ENCODE results near the gene YBX3. TPM values are rescaled to one million over a fixed set of nuclear protein-coding genes. Genes with fewer than 3 reads are reported as not detected.
"Not testable (repeated sequence)": the region's sequence is repeated elsewhere in the genome, so short reads cannot be mapped to it uniquely, and the experiment has no call there.

Gene YBX3
- total RNA-seq, 6 donors from 2014 or later = 216 to 360 (median 287) TPM

DNA sequence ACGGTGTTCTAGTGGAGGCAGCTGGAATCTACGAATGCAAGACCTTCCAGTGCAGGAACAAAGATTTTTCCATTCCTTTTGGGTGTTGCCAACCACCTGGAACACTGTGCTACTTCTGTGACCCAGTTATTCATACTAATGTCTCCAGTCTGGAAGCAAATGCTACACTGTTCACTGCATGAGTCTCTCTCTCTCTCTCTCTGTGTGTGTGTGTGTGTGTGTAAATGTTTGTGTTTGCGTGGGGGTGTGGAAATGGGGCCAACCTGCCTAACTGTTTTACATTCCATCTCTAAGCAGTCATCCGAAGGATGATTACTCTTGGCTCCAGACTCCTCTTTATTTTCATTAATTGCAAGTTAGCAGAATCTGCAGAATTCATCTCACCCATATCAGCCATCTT, 29.9 kb upstream of the YBX3 start:
- H3K4me3 ChIP-seq = no peak overlapping the region
- ATAC-seq (ENCODE audit: low FRiP score in 2 of 2) = peak in 1 of 2 donors; percentile 65
- DNase-seq = no peak
- peaks cover 8 to 16% (median 13%) of the 10 kb centered on the region in 4 donors for H3K9me3 ChIP-seq
- TF ChIP-seq POLR2AphosphoS5 (IDR thresholded peaks at IDR 0.05) (no peak), POLR2A (IDR thresholded peaks at IDR 0.05) (no peak), EP300 (IDR thresholded peaks at IDR 0.05) (no peak)
- TF ChIP-seq, protein P1, sequence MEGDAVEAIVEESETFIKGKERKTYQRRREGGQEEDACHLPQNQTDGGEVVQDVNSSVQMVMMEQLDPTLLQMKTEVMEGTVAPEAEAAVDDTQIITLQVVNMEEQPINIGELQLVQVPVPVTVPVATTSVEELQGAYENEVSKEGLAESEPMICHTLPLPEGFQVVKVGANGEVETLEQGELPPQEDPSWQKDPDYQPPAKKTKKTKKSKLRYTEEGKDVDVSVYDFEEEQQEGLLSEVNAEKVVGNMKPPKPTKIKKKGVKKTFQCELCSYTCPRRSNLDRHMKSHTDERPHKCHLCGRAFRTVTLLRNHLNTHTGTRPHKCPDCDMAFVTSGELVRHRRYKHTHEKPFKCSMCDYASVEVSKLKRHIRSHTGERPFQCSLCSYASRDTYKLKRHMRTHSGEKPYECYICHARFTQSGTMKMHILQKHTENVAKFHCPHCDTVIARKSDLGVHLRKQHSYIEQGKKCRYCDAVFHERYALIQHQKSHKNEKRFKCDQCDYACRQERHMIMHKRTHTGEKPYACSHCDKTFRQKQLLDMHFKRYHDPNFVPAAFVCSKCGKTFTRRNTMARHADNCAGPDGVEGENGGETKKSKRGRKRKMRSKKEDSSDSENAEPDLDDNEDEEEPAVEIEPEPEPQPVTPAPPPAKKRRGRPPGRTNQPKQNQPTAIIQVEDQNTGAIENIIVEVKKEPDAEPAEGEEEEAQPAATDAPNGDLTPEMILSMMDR (IDR thresholded peaks at IDR 0.05) = no peak
- peaks cover 0 to 14% (median 8%) of the 10 kb centered on the region in 4 donors for H3K4me1 ChIP-seq
- WGBS, 2 donors = 39 to 52% methylated on average over 4 of the region's 4 CpGs
- no peaks in the 10 kb centered on the region for H3K36me3 ChIP-seq
- no peak overlapping the region for H3K27ac ChIP-seq
- H3K27me3 ChIP-seq = no peaks in the 10 kb centered on the region

DNA sequence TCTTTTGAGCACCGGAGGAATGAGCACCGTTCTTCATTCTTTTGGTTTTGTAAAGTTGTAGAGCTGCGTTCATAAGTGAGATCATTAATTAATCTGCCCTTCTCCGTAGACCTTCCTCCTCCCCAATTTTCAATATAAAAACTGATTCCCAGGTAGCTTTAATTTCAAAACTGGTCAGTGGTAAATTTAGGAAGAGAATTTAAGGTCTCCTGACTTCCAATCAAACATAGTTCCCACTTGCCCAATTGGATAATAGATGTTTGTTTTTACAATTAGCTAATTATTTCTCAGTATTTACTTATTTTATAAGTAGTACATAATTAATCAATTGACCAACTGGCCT, 27.2 kb upstream of the YBX3 start:
- no peaks in the 10 kb centered on the region for H3K36me3 ChIP-seq
- ATAC-seq (ENCODE audit: low FRiP score in 2 of 2) = no peak
- peaks cover 0 to 1% (median under 1%) of the 10 kb centered on the region in 4 donors for H3K9me3 ChIP-seq
- TF ChIP-seq POLR2AphosphoS5 (IDR thresholded peaks at IDR 0.05) = no peak
- TF ChIP-seq, protein P1 (IDR thresholded peaks at IDR 0.05) = peak in 1 of 6 experiments; percentile 45
- H3K27ac ChIP-seq = peak overlapping the region in 1 of 4 donors; percentile 44
- no peaks in the 10 kb centered on the region for H3K27me3 ChIP-seq
- no peak for DNase-seq
- peak overlapping the region in 3 of 4 donors; percentile 18 to 33 (median 23) for H3K4me3 ChIP-seq
- 0 to 1% methylated on average over 4 of the region's 4 CpGs for WGBS, 2 donors
- peaks cover 0 to 14% (median 8%) of the 10 kb centered on the region in 4 donors for H3K4me1 ChIP-seq

DNA sequence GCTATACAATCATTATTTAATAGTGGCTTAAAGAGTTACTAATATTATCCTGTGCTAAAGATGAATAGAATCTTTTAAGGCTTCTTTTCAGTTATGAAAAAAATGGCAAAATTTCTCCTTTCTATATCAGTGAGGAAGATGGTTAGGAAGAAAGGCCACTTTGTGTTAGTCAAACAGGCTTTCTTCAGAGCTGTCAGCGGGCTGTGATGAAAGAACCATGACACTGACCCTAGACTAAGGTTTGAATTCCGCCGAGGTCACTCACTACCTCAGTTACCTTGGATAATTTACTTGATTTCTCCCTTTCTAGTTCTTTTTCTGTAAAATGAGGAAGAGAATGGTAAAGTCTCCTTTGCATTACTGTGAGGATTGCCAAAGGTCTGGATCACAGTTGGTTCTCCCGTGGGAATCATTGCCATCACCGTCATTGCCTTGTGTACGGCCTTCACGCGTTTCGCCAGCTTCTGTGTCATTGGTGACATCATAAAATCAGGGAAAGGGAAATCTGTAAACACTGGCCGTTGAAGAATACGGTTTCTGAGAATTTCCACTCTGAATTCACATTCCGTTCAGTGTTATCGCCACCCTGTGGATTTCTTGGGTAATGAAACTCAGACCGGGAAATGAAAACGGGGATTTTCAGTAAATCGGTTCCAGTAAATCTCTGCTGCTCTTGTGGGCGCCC, 26.7 kb upstream of the YBX3 start:
- Histone ChIP-seq H3K4me1 (peaks cover 0 to 14% (median 8%) of the 10 kb centered on the region in 4 donors), H3K27me3 (no peaks in the 10 kb centered on the region), H3K9me3 (no peaks in the 10 kb centered on the region), H3K27ac (peak overlapping the region in 2 of 4 donors; percentile 44 to 47), H3K36me3 (no peaks in the 10 kb centered on the region), H3K4me3 (peak overlapping the region in 3 of 4 donors; percentile 23 to 35 (median 33))
- TF ChIP-seq EP300 (IDR thresholded peaks at IDR 0.05) = peak in 3 of 4 donors; percentile 58 to 86 (median 68)
- TF ChIP-seq, protein P1 (IDR thresholded peaks at IDR 0.05) = peak; percentile 75 to 91 (median 87)
- TF ChIP-seq POLR2A (IDR thresholded peaks at IDR 0.05) = no peak
- peak; percentile 72 to 77 for TF ChIP-seq POLR2AphosphoS5 (IDR thresholded peaks at IDR 0.05)
- ATAC-seq (ENCODE audit: low FRiP score in 2 of 2) (peak; percentile 90 to 97), DNase-seq (peak in 1 of 2 donors; percentile 72)
- WGBS, 2 donors = 8 to 9% methylated on average over 17 of the region's 17 CpGs

DNA sequence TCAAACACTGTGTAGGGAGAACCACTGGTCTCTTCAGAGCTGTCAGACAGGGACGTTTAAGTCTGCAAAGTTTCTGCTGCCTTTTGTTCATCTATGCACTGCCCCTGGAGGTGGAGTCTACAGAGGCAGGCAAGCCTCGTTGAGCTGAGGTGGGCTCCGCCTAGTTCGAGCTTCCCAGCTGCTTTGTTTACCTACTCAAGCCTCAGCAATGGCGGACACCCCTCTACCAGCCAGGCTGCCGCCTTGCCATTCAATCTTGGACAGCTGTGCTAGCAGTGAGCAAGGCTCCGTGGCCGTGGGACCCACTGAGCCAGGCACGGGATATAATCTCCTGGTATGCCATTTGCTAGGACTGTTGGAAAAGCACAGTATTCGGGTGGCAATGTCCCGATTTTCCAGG, 24.6 kb upstream of the YBX3 start:
- Histone ChIP-seq H3K4me3 (no peak overlapping the region), H3K36me3 (no peaks in the 10 kb centered on the region), H3K4me1 (peaks cover 0 to 14% (median 8%) of the 10 kb centered on the region in 4 donors), H3K9me3 (no peaks in the 10 kb centered on the region), H3K27me3 (no peaks in the 10 kb centered on the region), H3K27ac (no peak overlapping the region)
- ATAC-seq (ENCODE audit: low FRiP score in 2 of 2) (no peak), DNase-seq (peak in 1 of 2 donors; percentile 17)
- 60 to 75% methylated on average over 7 to 11 of the region's 11 CpGs for WGBS, 2 donors
- TF ChIP-seq EP300 (IDR thresholded peaks at IDR 0.05) (no peak), POLR2AphosphoS5 (IDR thresholded peaks at IDR 0.05) (no peak), POLR2A (IDR thresholded peaks at IDR 0.05) (no peak)
- TF ChIP-seq, protein P1 (IDR thresholded peaks at IDR 0.05) = no peak

DNA sequence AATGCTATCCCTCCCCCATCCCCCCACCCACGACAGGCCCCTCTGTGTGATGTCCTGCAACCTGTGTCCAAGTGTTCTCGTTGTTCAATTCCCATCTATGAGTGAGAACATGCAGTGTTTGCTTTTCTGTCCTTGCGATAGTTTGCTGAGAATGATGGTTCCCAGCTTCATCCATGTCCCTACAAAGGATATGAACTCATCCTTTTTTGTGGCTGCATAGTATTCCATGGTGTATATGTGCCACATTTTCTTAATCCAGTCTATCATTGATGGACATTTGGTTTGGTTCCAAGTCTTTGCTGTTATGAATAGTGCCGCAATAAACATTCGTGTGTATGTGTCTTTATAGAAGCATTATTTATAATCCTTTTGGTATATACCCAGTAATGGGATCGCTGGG, 20.3 kb upstream of the YBX3 start:
- 90 to 96% methylated on average over 6 of the region's 6 CpGs for WGBS, 2 donors

More for the DNA sequence above, 20.3 kb upstream of the YBX3 start:
- H3K4me3 ChIP-seq; H3K9me3 ChIP-seq; DNase-seq; ATAC-seq (ENCODE audit: low FRiP score in 2 of 2); H3K27ac ChIP-seq; H3K27me3 ChIP-seq; H3K36me3 ChIP-seq; H3K4me1 ChIP-seq: not testable (repeated sequence)

Data from upper lobe of left lung (tissue), 6 donors.